Measurements from ENCODE around the gene DUSP1. TPM values are rescaled to one million over a fixed set of nuclear protein-coding genes. Genes with fewer than 3 reads are reported as not detected.

DUSP1 gene
- total and polyA plus RNA-seq, 4 donors: 138 to 1,153 (median 344) TPM

DNA sequence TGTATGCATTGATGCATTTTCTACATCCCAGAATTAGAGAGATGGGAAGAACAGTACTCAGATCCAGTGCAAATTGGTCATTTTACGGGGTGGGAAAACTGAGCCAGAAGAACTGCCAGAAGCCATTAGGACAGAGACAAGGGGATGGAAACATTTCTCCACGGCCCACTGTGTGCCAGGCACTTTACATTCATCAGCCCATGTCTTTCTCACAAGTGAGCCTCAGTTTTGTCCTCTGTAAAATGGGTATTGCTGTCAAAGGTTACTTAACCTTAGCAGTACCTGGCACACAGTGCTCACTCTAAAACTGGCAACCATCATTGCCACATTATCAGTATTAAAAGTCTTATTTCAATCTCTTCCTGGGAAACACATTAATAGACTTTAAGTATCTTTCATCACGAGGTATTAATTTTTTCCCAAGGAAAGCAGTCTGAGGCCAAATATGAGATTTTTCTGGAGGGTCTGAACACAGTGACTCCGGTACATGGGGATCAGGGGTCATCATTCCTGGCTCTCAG lies 5.2 kb downstream of the DUSP1 start:
- TF ChIP-seq CTCF (IDR thresholded peaks at IDR 0.05; ENCODE audit: control extremely low read depth, extremely low read depth): no peak
- Histone ChIP-seq H3K4me1 (ENCODE audit: control insufficient read depth in 5 of 5, insufficient read depth in 5 of 5, low read length in 5 of 5) (peaks cover 0 to 35% (median 18%) of the 10 kb centered on the region in 5 donors), H3K36me3 (ENCODE audit: control insufficient read depth in 4 of 4, insufficient read depth in 4 of 4, low read length in 4 of 4) (peaks cover 17 to 32% (median 23%) of the 10 kb centered on the region in 4 donors), H3K4me3 (no peak overlapping the region), H3K9me3 (ENCODE audit: control insufficient read depth in 4 of 4, insufficient read depth in 3 of 4, low read length in 3 of 4) (no peaks in the 10 kb centered on the region), H3K27ac (ENCODE audit: low read depth in 1 of 2, low read length in 1 of 2) (peak overlapping the region; percentile 95 to 98), H3K9ac (ENCODE audit: insufficient read depth in 1 of 2, low read length in 2 of 2) (peak overlapping the region; percentile 35 to 94), H3K27me3 (ENCODE audit: control insufficient read depth in 3 of 3, insufficient read depth in 3 of 3, low read length in 2 of 3) (no peaks in the 10 kb centered on the region)
- WGBS, 2 donors: 36 to 50% methylated on average over 4 of the region's 4 CpGs
- DNase-seq: peak in 1 of 3 donors; percentile 66
- ATAC-seq (ENCODE audit: insufficient read depth, low FRiP score): peak; percentile 3

- ATAC-seq (ENCODE audit: insufficient read depth, low FRiP score) (peak; percentile 64), DNase-seq (peak; percentile 98 to 99 (median 99))
- WGBS, 2 donors: 7 to 8% methylated on average over 24 of the region's 24 CpGs
- no peaks in the 10 kb centered on the region for H3K9me3 ChIP-seq (ENCODE audit: control insufficient read depth in 4 of 4, insufficient read depth in 3 of 4, low read length in 3 of 4)
- peak overlapping the region; percentile 96 to 98 for H3K27ac ChIP-seq (ENCODE audit: low read depth in 1 of 2, low read length in 1 of 2)
- H3K27me3 ChIP-seq (ENCODE audit: control insufficient read depth in 3 of 3, insufficient read depth in 3 of 3, low read length in 2 of 3): no peaks in the 10 kb centered on the region
- peak overlapping the region; percentile 84 to 94 for H3K9ac ChIP-seq (ENCODE audit: insufficient read depth in 1 of 2, low read length in 2 of 2)
- no peak overlapping the region for H3K4me3 ChIP-seq
- TF ChIP-seq CTCF (IDR thresholded peaks at IDR 0.05; ENCODE audit: control extremely low read depth, extremely low read depth): no peak
- peaks cover 0 to 35% (median 18%) of the 10 kb centered on the region in 5 donors for H3K4me1 ChIP-seq (ENCODE audit: control insufficient read depth in 5 of 5, insufficient read depth in 5 of 5, low read length in 5 of 5)
- peaks cover 17 to 28% (median 23%) of the 10 kb centered on the region in 4 donors for H3K36me3 ChIP-seq (ENCODE audit: control insufficient read depth in 4 of 4, insufficient read depth in 4 of 4, low read length in 4 of 4)
Measured at GRCh38 chr5:172764861-172765765, 5.9 kb downstream of the DUSP1 start.

GRCh38 chr5:172763120-172763464 lies 7.9 kb downstream of the DUSP1 start:
- H3K36me3 ChIP-seq (ENCODE audit: control insufficient read depth in 4 of 4, insufficient read depth in 4 of 4, low read length in 4 of 4): peaks cover 5 to 9% (median 7%) of the 10 kb centered on the region in 4 donors
- no peaks in the 10 kb centered on the region for H3K9me3 ChIP-seq (ENCODE audit: control insufficient read depth in 4 of 4, insufficient read depth in 3 of 4, low read length in 3 of 4)
- H3K27me3 ChIP-seq (ENCODE audit: control insufficient read depth in 3 of 3, insufficient read depth in 3 of 3, low read length in 2 of 3): no peaks in the 10 kb centered on the region
- no peak overlapping the region for H3K27ac ChIP-seq (ENCODE audit: low read depth in 1 of 2, low read length in 1 of 2)
- no peak overlapping the region for H3K4me3 ChIP-seq
- no peak overlapping the region for H3K9ac ChIP-seq (ENCODE audit: insufficient read depth in 1 of 2, low read length in 2 of 2)
- H3K4me1 ChIP-seq (ENCODE audit: control insufficient read depth in 5 of 5, insufficient read depth in 5 of 5, low read length in 5 of 5): peaks cover 2 to 25% (median 12%) of the 10 kb centered on the region in 5 donors
- no peak for TF ChIP-seq CTCF (IDR thresholded peaks at IDR 0.05; ENCODE audit: control extremely low read depth, extremely low read depth)
- no peak for ATAC-seq (ENCODE audit: insufficient read depth, low FRiP score)
- 93 to 98% methylated on average over 21 of the region's 21 CpGs for WGBS, 2 donors
- DNase-seq: no peak
